Gastrocnemius medialis (tissue), 4 donors: Measurements from ENCODE around the gene RARRES1. TPM values are rescaled to one million over a fixed set of nuclear protein-coding genes. Genes with fewer than 3 reads are reported as not detected.

Source experiments
- ATAC-seq, 2 donors: fragments of 150-250 bp; one replicate each; pipeline ENCODE4 v1.9.1; 2016
- DNase-seq, 2 donors: peaks; one replicate each; pipeline ENCODE4 v3.0.0-alpha.2; 2019
- H3K27ac ChIP-seq, 4 donors: fragments of 200-600 bp; sonication (generic); 1 replicate in 1 of 4; 2 replicates in 3 of 4; pipeline ENCODE4 v1.5.1; 2016 to 2018; ENCODE audit warnings: mild to moderate bottlenecking in 2 of 4, moderate library complexity in 1 of 4
- H3K27me3 ChIP-seq, 3 donors: fragments of 200-600 bp; sonication (generic) in 2 of 3; 1 replicate in 1 of 3; 2 replicates in 2 of 3; pipeline versions ENCODE4 v1.5.1 to v1.6.0; 2016 to 2019; ENCODE audit warnings: mild to moderate bottlenecking in 1 of 3, moderate library complexity in 1 of 3
- H3K36me3 ChIP-seq, 2 donors: fragments of 200-600 bp; sonication (generic) in 1 of 2; one replicate each; pipeline ENCODE4 v1.5.1; 2017 to 2018
- H3K4me1 ChIP-seq, 2 donors: fragments of 200-600 bp; sonication (generic) in 1 of 2; one replicate each; pipeline ENCODE4 v1.5.1; 2016 to 2017; ENCODE audit warnings: mild to moderate bottlenecking in 2 of 2
- H3K4me3 ChIP-seq, 4 donors: fragments of 200-600 bp; sonication (generic) in 3 of 4; 1 replicate in 1 of 4; 2 replicates in 3 of 4; pipeline ENCODE4 v1.5.1; 2016 to 2019; ENCODE audit warnings: mild to moderate bottlenecking in 2 of 4
- H3K9me3 ChIP-seq, 3 donors: fragments of 200-600 bp; sonication (generic) in 2 of 3; 1 replicate in 1 of 3; 2 replicates in 2 of 3; pipeline ENCODE4 v1.5.1; 2016 to 2019
- POLR2A ChIP-seq, 2 donors: fragments of 450-650 bp; IDR thresholded peaks; one replicate each; pipeline ENCODE4 v1.6.1; 2017; ENCODE audit warnings: antibody characterized with exemption in 2 of 2, mild to moderate bottlenecking in 2 of 2, moderate library complexity in 2 of 2
- in situ Hi-C, 4 donors: fragments of 200-750 bp; cut with MboI; loops; one replicate each; pipeline versions ENCODE4 v1.15.0 to v1.8.0; 2017; ENCODE audit warnings: low sequenced_read_pairs in 4 of 4
- intact Hi-C: fragments of 100-400 bp; cut with DNase I; formaldehyde crosslinking; loops from one replicate; pipeline ENCODE4 v1.15.1; 2023; ENCODE audit warnings: low total_unique reads
- total RNA-seq, 4 donors: library from RNA; depleted of rRNA; stranded (reverse); fragments of >200 nt; gene quantifications; one replicate each; pipeline versions ENCODE4 v1.1.0 to v1.2.3, GENCODE V29; 2016
- TF ChIP-seq, protein P1 (sequence below), 5 experiments: fragments of 450-650 bp in 3 of 5; fragments of 200-600 bp in 2 of 5; sonication (generic) in 2 of 5; IDR thresholded peaks in 4 of 5; conservative IDR thresholded peaks in 1 of 5; 1 replicate in 4 of 5; 2 replicates in 1 of 5; pipeline ENCODE4 v1.5.1; 2016 to 2019; ENCODE audit warnings: antibody characterized with exemption in 5 of 5, mild to moderate bottlenecking in 3 of 5, moderate library complexity in 3 of 5

RARRES1 gene
- total RNA-seq, 4 donors from 2014 or later = 1.4 to 27.6 (median 4.4) TPM

- H3K36me3 ChIP-seq = no peaks in the 10 kb centered on the region
- ATAC-seq (no peak), DNase-seq (no peak)
- H3K4me3 ChIP-seq = no peak overlapping the region
- H3K27me3 ChIP-seq = no peaks in the 10 kb centered on the region
- intact Hi-C loops = no loop called here
- no peaks in the 10 kb centered on the region for H3K4me1 ChIP-seq
- in situ Hi-C loops = loop anchor here in 1 of 4 donors (25.0 kb wide), 1 partner anchor 115 kb away; the partner anchor contains the start of gene LXN
- TF ChIP-seq, protein P1, sequence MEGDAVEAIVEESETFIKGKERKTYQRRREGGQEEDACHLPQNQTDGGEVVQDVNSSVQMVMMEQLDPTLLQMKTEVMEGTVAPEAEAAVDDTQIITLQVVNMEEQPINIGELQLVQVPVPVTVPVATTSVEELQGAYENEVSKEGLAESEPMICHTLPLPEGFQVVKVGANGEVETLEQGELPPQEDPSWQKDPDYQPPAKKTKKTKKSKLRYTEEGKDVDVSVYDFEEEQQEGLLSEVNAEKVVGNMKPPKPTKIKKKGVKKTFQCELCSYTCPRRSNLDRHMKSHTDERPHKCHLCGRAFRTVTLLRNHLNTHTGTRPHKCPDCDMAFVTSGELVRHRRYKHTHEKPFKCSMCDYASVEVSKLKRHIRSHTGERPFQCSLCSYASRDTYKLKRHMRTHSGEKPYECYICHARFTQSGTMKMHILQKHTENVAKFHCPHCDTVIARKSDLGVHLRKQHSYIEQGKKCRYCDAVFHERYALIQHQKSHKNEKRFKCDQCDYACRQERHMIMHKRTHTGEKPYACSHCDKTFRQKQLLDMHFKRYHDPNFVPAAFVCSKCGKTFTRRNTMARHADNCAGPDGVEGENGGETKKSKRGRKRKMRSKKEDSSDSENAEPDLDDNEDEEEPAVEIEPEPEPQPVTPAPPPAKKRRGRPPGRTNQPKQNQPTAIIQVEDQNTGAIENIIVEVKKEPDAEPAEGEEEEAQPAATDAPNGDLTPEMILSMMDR (IDR thresholded peaks at IDR 0.05 in 4 of 5, conservative IDR thresholded peaks at IDR 0.05 in 1 of 5) = no peak
- no peaks in the 10 kb centered on the region for H3K9me3 ChIP-seq
- no peak overlapping the region for H3K27ac ChIP-seq
These were observed 45.1 kb upstream of the RARRES1 start for GRCh38 chr3:158777161-158777873.

GRCh38 chr3:158776531-158776930 is 44.3 kb upstream of the RARRES1 start:
- no peak overlapping the region for H3K27ac ChIP-seq
- H3K4me1 ChIP-seq = no peaks in the 10 kb centered on the region
- intact Hi-C loops = no loop called here

DNA sequence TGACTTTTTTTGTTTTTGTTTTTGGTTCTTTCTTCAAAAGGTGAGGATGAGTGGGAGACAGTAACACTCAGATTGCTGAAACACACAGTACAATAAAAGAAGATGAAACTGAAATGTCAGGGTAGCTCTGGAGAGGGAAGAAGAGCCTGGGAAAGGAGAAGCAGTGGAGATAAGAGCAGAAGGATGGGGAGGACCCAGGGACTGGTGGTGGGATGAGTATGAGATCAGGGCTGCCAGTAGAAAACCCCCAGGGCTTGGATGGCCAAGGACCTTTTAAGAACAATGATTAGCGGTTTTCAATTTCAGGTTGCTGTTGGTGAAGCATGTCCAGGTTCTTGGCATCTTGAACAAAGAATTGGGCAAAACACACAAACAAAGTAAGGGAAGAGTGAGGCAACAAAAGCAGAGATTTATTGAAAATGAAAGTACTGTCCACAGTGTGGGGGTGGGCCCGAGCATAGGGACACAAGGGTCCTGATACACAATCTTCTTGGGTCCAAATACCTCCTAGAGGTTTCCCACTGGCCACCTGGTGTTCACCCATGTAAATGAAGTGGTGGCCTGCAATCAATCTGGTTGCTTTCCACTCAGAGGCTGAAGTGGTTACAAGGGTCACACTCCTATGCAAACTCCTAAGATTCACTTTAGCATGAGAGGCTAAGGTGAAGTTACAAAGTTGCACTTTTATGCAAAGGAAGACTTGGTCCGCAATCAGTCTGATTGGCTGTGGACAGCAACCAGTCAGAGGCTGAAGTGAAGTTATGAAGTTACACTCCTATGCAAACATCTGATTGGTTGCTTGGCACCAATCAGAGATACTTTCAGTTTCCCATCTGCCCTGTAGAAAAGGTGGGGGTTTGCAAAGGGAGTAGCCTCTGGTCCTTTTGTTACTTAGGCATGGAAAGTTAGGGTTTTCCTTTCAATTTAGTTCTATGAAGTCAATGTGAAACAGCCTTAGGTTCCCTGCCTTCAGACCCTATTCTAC is 43.5 kb upstream of the RARRES1 start:
- Histone ChIP-seq H3K27ac (no peak overlapping the region), H3K36me3 (no peaks in the 10 kb centered on the region), H3K4me1 (peaks cover 0 to 4% of the 10 kb centered on the region in 2 donors), H3K27me3 (no peaks in the 10 kb centered on the region), H3K4me3 (no peak overlapping the region), H3K9me3 (no peaks in the 10 kb centered on the region)
- intact Hi-C loops = no loop called here
- TF ChIP-seq POLR2A (IDR thresholded peaks at IDR 0.05) = no peak
- DNase-seq (no peak), ATAC-seq (no peak)
- in situ Hi-C loops = loop anchor here in 1 of 4 donors (25.0 kb wide), 1 partner anchor 113 kb away; the partner anchor contains the start of gene LXN

More at GRCh38 chr3:158776531-158776930, 44.3 kb upstream of the RARRES1 start:
- Histone ChIP-seq H3K9me3 (no peaks in the 10 kb centered on the region), H3K4me3 (no peak overlapping the region), H3K36me3 (no peaks in the 10 kb centered on the region), H3K27me3 (no peaks in the 10 kb centered on the region)
- ATAC-seq (no peak), DNase-seq (no peak)
- in situ Hi-C loops = loop anchor here in 1 of 4 donors (25.0 kb wide), 1 partner anchor 114 kb away; the partner anchor contains the start of gene LXN
- no peak for TF ChIP-seq POLR2A (IDR thresholded peaks at IDR 0.05)
- TF ChIP-seq, protein P1 (IDR thresholded peaks at IDR 0.05 in 4 of 5, conservative IDR thresholded peaks at IDR 0.05 in 1 of 5) = no peak

GRCh38 chr3:158774965-158775364 is 42.7 kb upstream of the RARRES1 start:
- TF ChIP-seq, protein P1 (IDR thresholded peaks at IDR 0.05 in 4 of 5, conservative IDR thresholded peaks at IDR 0.05 in 1 of 5) = no peak
- TF ChIP-seq POLR2A (IDR thresholded peaks at IDR 0.05) = no peak
- no peaks in the 10 kb centered on the region for H3K27me3 ChIP-seq
- DNase-seq (no peak), ATAC-seq (no peak)
- H3K36me3 ChIP-seq = no peaks in the 10 kb centered on the region
- H3K4me3 ChIP-seq = no peak overlapping the region
- in situ Hi-C loops = loop anchor here in 1 of 4 donors (25.0 kb wide), 1 partner anchor 113 kb away; the partner anchor contains the start of gene LXN
- H3K27ac ChIP-seq = no peak overlapping the region
- intact Hi-C loops = loop anchor here (5.0 kb wide), 1 partner anchor 48 kb away; no protein-coding TSS in a partner anchor
- peaks cover 0 to 4% of the 10 kb centered on the region in 2 donors for H3K4me1 ChIP-seq
- H3K9me3 ChIP-seq = no peaks in the 10 kb centered on the region
